Neuronal stem cell (in vitro differentiated cells): Measurements from ENCODE around the gene SMAP2.

Experiments
- DNase-seq: peaks from one replicate; pipeline ENCODE4 v3.0.0-alpha.2; 2013; ENCODE audit warnings: low spot score
- H2AFZ ChIP-seq: one replicate; pipeline ENCODE4 v1.6.1; 2013; ENCODE audit warnings: mild to moderate bottlenecking, low read length, inconsistent platforms
- H2AK5ac ChIP-seq: 2 replicates; pipeline ENCODE4 v1.6.1; 2013; ENCODE audit warnings: low read depth, mild to moderate bottlenecking, inconsistent platforms, low read length, moderate library complexity, mixed read lengths
- H2BK120ac ChIP-seq: 2 replicates; pipeline ENCODE4 v1.6.1; 2013; ENCODE audit warnings: low read depth, mild to moderate bottlenecking, inconsistent platforms, low read length, moderate library complexity, mixed read lengths
- H2BK12ac ChIP-seq: one replicate; pipeline ENCODE4 v1.6.1; 2013; ENCODE audit warnings: low read length, inconsistent platforms
- H2BK15ac ChIP-seq: 2 replicates; pipeline ENCODE4 v1.6.1; 2013; ENCODE audit warnings: mild to moderate bottlenecking, low read length, inconsistent platforms, mixed read lengths
- H2BK5ac ChIP-seq: one replicate; pipeline ENCODE4 v1.6.1; 2013; ENCODE audit warnings: inconsistent platforms, mild to moderate bottlenecking, low read length, moderate library complexity
- H3K14ac ChIP-seq: one replicate; pipeline ENCODE4 v1.6.1; 2013; ENCODE audit warnings: low read length, inconsistent platforms
- H3K18ac ChIP-seq: 2 replicates; pipeline ENCODE4 v1.6.1; 2013; ENCODE audit warnings: low read length, inconsistent platforms
- H3K23ac ChIP-seq: 2 replicates; pipeline ENCODE4 v1.6.1; 2013; ENCODE audit warnings: low read depth, mild to moderate bottlenecking, mixed read lengths, low read length, inconsistent platforms; ENCODE audit not compliant: poor library complexity
- H3K27ac ChIP-seq: replicated peaks from 3 replicates; pipeline ENCODE4 v1.5.1; 2013; ENCODE audit warnings: low read length, inconsistent platforms
- H3K27me3 ChIP-seq, 3 experiments: 2 replicates each; pipeline ENCODE4 v1.6.1; 2013; ENCODE audit warnings: low read length in 3 of 3, mild to moderate bottlenecking in 2 of 3, inconsistent platforms in 1 of 3, low read depth in 1 of 3, mixed read lengths in 1 of 3, moderate library complexity in 1 of 3; ENCODE audit not compliant: control insufficient read depth in 3 of 3, insufficient read depth in 3 of 3
- H3K36me3 ChIP-seq, 2 donors: replicated peaks in 1 of 2; 2 replicates each; pipeline ENCODE4 v1.6.1; 2013; ENCODE audit warnings: low read length in 2 of 2; ENCODE audit not compliant: control insufficient read depth in 2 of 2, insufficient read depth in 2 of 2
- H3K4ac ChIP-seq: 2 replicates; pipeline ENCODE4 v1.6.1; 2013; ENCODE audit warnings: inconsistent platforms, mild to moderate bottlenecking, low read length, moderate library complexity
- H3K4me1 ChIP-seq, 2 donors: 1 replicate in 1 of 2; 2 replicates in 1 of 2; pipeline ENCODE4 v1.6.1; 2013; ENCODE audit warnings: low read length in 2 of 2, low read depth in 1 of 2; ENCODE audit not compliant: control insufficient read depth in 2 of 2, insufficient read depth in 1 of 2
- H3K4me2 ChIP-seq: one replicate; pipeline ENCODE4 v1.6.1; 2013; ENCODE audit warnings: mild to moderate bottlenecking, low read length, inconsistent platforms; ENCODE audit not compliant: insufficient read depth, poor library complexity, severe bottlenecking
- H3K4me3 ChIP-seq, 2 donors: 2 replicates each; pipeline ENCODE4 v1.5.1; 2013; ENCODE audit warnings: low read length in 2 of 2, mild to moderate bottlenecking in 2 of 2, inconsistent platforms in 1 of 2, moderate library complexity in 1 of 2
- H3K79me1 ChIP-seq: one replicate; pipeline ENCODE4 v1.6.1; 2013; ENCODE audit warnings: low read depth, mild to moderate bottlenecking, inconsistent platforms, low read length, moderate library complexity
- H3K9ac ChIP-seq: one replicate; pipeline ENCODE4 v1.6.1; 2013; ENCODE audit warnings: mild to moderate bottlenecking, low read depth, low read length, inconsistent platforms; ENCODE audit not compliant: poor library complexity
- H3K9me3 ChIP-seq, 2 donors: replicated peaks in 1 of 2; 2 replicates each; pipeline versions ENCODE3 to v1.6.1; 2013; ENCODE audit warnings: low read length in 2 of 2, mild to moderate bottlenecking in 2 of 2, inconsistent platforms in 1 of 2, low read depth in 1 of 2, mixed read lengths in 1 of 2, moderate library complexity in 1 of 2; ENCODE audit not compliant: control insufficient read depth in 2 of 2, insufficient read depth in 1 of 2
- H4K8ac ChIP-seq: one replicate; pipeline ENCODE4 v1.6.1; 2013; ENCODE audit warnings: low read depth, mild to moderate bottlenecking, inconsistent platforms, low read length, moderate library complexity
- H4K91ac ChIP-seq: one replicate; pipeline ENCODE4 v1.6.1; 2013; ENCODE audit warnings: low read length, low read depth, mild to moderate bottlenecking, inconsistent platforms; ENCODE audit not compliant: poor library complexity
- WGBS, 2 donors: extraction: QIAGEN DNeasy Blood & Tissue Kit; methylation state at CpG; one replicate each; pipeline ENCODE4 v1.1.7; 2013; ENCODE audit warnings: missing lambda C conversion rate in 2 of 2, mixed read lengths in 1 of 2; ENCODE audit not compliant: insufficient read length in 2 of 2, insufficient replicate concordance in 1 of 2; ENCODE audit errors: extremely low coverage in 2 of 2; 5-methylcytosine and 5-hydroxymethylcytosine counted together

SMAP2 gene

GRCh38 chr1:40405812-40406211, 32.3 kb downstream of the SMAP2 start:
- no peak overlapping the region for H3K23ac ChIP-seq
- H2BK15ac ChIP-seq, result no peak overlapping the region
- no peak overlapping the region for H2AK5ac ChIP-seq
- H2AFZ ChIP-seq, result no peak overlapping the region
- WGBS, 2 donors, result no CpG with 5 or more reads among the region's 4 CpGs
- H3K18ac ChIP-seq, result no peak overlapping the region
- H2BK120ac ChIP-seq, result no peak overlapping the region
- H4K91ac ChIP-seq, result no peak overlapping the region
- H3K4me3 ChIP-seq, result no peak overlapping the region
- no peak overlapping the region for H3K27ac ChIP-seq
- no peak overlapping the region for H2BK5ac ChIP-seq
- no peak overlapping the region for H3K4ac ChIP-seq
- H3K27me3 ChIP-seq, result no peaks in the 10 kb centered on the region
- H3K9ac ChIP-seq, result no peak overlapping the region
- H3K14ac ChIP-seq, result no peak overlapping the region
- no peak overlapping the region for H2BK12ac ChIP-seq
- H3K9me3 ChIP-seq, result no peaks in the 10 kb centered on the region
- no peak overlapping the region for H3K4me2 ChIP-seq
- H3K4me1 ChIP-seq, result no peaks in the 10 kb centered on the region
- peaks cover 0 to 24% of the 10 kb centered on the region in 2 donors for H3K36me3 ChIP-seq
- H4K8ac ChIP-seq, result no peak overlapping the region
- no peak for DNase-seq
- peaks cover 1% of the 10 kb centered on the region for H3K79me1 ChIP-seq

- H4K8ac ChIP-seq, result no peak overlapping the region
- no peak overlapping the region for H4K91ac ChIP-seq
- H3K18ac ChIP-seq, result no peak overlapping the region
- no peak overlapping the region for H3K27ac ChIP-seq
- H3K79me1 ChIP-seq, result peaks cover 1% of the 10 kb centered on the region
- no peak overlapping the region for H3K4me3 ChIP-seq
- no peak overlapping the region for H3K9ac ChIP-seq
- no peaks in the 10 kb centered on the region for H3K4me1 ChIP-seq
- H3K4ac ChIP-seq, result no peak overlapping the region
- H2BK120ac ChIP-seq, result no peak overlapping the region
- no peak overlapping the region for H2BK12ac ChIP-seq
- H3K27me3 ChIP-seq, result no peaks in the 10 kb centered on the region
- DNase-seq, result no peak
- H3K9me3 ChIP-seq, result no peaks in the 10 kb centered on the region
- no peak overlapping the region for H2AFZ ChIP-seq
- no peak overlapping the region for H2BK5ac ChIP-seq
- H2AK5ac ChIP-seq, result no peak overlapping the region
- H3K14ac ChIP-seq, result no peak overlapping the region
- H3K4me2 ChIP-seq, result no peak overlapping the region
- peaks cover 0 to 26% of the 10 kb centered on the region in 2 donors for H3K36me3 ChIP-seq
- no peak overlapping the region for H3K23ac ChIP-seq
- H2BK15ac ChIP-seq, result no peak overlapping the region
Measured at GRCh38 chr1:40407453-40407852, 33.9 kb downstream of the SMAP2 start.

DNA sequence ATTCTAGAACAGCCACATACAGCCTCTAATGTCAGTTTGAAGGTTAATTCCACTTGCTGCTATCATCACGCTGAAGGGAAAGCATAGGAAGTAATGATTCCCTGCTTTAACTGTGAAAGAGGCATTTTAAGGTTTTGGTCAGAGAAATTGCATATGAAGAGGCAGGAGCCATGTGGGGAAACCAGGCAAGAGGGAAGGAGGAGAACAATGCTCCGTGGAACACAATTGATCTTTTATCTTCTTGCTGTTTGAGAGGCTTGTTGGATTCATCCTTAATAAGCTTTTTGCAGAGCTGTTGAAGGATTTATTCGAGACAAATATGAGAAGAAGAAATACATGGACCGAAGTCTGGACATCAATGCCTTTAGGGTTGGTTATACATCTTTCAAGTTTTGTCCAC, 35.9 kb downstream of the SMAP2 start:
- H2BK12ac ChIP-seq, result no peak overlapping the region
- peaks cover 1% of the 10 kb centered on the region for H3K79me1 ChIP-seq
- no peak overlapping the region for H3K18ac ChIP-seq
- no peaks in the 10 kb centered on the region for H3K9me3 ChIP-seq
- no peak overlapping the region for H3K9ac ChIP-seq
- H2AK5ac ChIP-seq, result no peak overlapping the region
- no peak overlapping the region for H3K14ac ChIP-seq
- no peak for DNase-seq
- H2BK15ac ChIP-seq, result no peak overlapping the region
- no peak overlapping the region for H3K4me2 ChIP-seq
- no peak overlapping the region for H3K27ac ChIP-seq
- no peak overlapping the region for H2BK5ac ChIP-seq
- no peak overlapping the region for H4K8ac ChIP-seq
- H3K23ac ChIP-seq, result no peak overlapping the region
- H3K27me3 ChIP-seq, result no peaks in the 10 kb centered on the region
- no peak overlapping the region for H4K91ac ChIP-seq
- H3K36me3 ChIP-seq, result peaks cover 2 to 46% of the 10 kb centered on the region in 2 donors
- no peak overlapping the region for H2BK120ac ChIP-seq
- WGBS, 2 donors, result no CpG with 5 or more reads among the region's 4 CpGs
- no peaks in the 10 kb centered on the region for H3K4me1 ChIP-seq
- no peak overlapping the region for H2AFZ ChIP-seq
- no peak overlapping the region for H3K4me3 ChIP-seq
- no peak overlapping the region for H3K4ac ChIP-seq

DNA sequence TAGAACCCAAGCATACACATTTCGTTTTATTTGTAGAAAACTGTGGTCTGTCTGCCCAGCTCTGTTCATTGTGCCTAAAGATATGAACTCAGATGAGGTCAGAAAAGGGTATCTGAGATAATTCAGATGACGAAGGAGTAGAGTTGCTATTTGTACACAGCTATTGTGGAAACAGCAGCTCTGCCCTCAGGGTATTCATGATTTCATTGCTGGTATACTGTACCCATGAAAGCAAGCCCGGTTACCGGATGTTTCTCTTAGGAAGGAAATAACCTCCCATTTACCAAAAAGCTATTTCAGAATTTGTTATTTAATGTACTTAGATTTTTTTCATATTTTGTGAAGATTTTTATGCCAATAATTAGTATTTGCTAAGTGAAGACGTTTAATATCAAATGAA, 37.8 kb downstream of the SMAP2 start:
- no peaks in the 10 kb centered on the region for H3K79me1 ChIP-seq
- no CpG with 5 or more reads among the region's 5 CpGs for WGBS, 2 donors
- H4K8ac ChIP-seq, result no peak overlapping the region

More for the DNA sequence above, 37.8 kb downstream of the SMAP2 start:
- Histone ChIP-seq H2BK15ac (no peak overlapping the region), H2AFZ (no peak overlapping the region), H3K14ac (no peak overlapping the region), H2AK5ac (no peak overlapping the region), H3K23ac (no peak overlapping the region), H3K27ac (no peak overlapping the region), H4K91ac (no peak overlapping the region), H2BK12ac (no peak overlapping the region), H2BK5ac (no peak overlapping the region), H3K9me3 (no peaks in the 10 kb centered on the region), H2BK120ac (no peak overlapping the region), H3K4ac (no peak overlapping the region), H3K4me3 (no peak overlapping the region), H3K36me3 (peaks cover 2 to 62% of the 10 kb centered on the region in 2 donors), H3K4me1 (no peaks in the 10 kb centered on the region), H3K4me2 (no peak overlapping the region), H3K27me3 (no peaks in the 10 kb centered on the region), H3K18ac (no peak overlapping the region), H3K9ac (no peak overlapping the region)
- no peak for DNase-seq
